PC-3 (cell line): Measurements from ENCODE around the gene ANO4.

Source experiments
- EZH2 ChIP-seq: fragments of 300-600 bp; sonication (generic); IDR thresholded peaks from one replicate; pipeline ENCODE4 v1.6.1; 2017; ENCODE audit warnings: antibody characterized with exemption, mild to moderate bottlenecking, low read length; ENCODE audit not compliant: unreplicated experiment
- TF ChIP-seq, protein P1 (sequence below): fragments of 300-600 bp; sonication (generic); conservative IDR thresholded peaks from 2 replicates; pipeline ENCODE4 v1.5.1; 2017; ENCODE audit warnings: antibody characterized with exemption, low read depth, mild to moderate bottlenecking, low read length

DNA sequence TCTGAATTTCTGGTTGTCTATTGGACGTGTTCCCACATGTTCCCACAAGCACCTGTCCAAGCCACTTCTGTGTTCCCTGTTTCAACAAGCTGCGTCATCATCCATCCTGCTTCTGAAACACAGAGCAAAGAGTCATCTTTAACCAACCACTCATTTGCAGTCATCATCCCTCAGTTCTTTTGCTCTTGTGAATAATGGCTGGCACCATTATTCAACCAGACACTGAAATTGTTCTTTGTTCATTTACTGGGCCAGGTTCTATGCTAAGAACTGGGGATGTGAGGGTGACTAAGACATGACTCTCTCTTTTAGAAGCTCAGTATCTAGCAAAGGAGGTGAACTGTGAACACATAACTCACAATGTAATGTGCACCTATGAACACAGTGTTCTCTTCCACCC, 40.7 kb upstream of the ANO4 start:
- no peak for TF ChIP-seq EZH2
- TF ChIP-seq, protein P1, sequence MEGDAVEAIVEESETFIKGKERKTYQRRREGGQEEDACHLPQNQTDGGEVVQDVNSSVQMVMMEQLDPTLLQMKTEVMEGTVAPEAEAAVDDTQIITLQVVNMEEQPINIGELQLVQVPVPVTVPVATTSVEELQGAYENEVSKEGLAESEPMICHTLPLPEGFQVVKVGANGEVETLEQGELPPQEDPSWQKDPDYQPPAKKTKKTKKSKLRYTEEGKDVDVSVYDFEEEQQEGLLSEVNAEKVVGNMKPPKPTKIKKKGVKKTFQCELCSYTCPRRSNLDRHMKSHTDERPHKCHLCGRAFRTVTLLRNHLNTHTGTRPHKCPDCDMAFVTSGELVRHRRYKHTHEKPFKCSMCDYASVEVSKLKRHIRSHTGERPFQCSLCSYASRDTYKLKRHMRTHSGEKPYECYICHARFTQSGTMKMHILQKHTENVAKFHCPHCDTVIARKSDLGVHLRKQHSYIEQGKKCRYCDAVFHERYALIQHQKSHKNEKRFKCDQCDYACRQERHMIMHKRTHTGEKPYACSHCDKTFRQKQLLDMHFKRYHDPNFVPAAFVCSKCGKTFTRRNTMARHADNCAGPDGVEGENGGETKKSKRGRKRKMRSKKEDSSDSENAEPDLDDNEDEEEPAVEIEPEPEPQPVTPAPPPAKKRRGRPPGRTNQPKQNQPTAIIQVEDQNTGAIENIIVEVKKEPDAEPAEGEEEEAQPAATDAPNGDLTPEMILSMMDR = no peak
